VCaP (cell line): ENCODE data around the gene EML4.

Experiments
- H3K27ac ChIP-seq: fragments of 450-650 bp; 2 replicates; pipeline ENCODE4 v1.5.1; 2017
- TF ChIP-seq, protein P1 (sequence below): fragments of 450-650 bp; conservative IDR thresholded peaks from 2 replicates; pipeline ENCODE4 v1.5.1; 2017; ENCODE audit warnings: mild to moderate bottlenecking, moderate library complexity

EML4 gene

DNA sequence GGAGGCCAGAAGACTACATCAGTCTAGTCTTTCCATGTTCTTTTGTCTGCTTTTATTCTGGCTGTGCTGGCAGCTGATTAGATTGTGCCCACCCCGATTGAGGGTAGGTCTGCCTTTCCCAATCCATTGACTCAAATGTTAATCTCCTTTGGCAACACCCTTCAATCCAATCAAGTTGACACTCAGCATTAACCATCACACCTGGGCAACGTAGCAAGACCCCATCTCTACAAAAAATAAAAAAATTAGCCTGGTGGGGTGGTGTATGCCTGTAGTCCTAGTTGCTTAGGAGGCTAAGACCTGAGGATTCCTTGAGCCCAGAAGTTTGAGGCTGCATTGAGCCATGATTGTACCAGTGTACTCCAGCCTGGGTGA lies 33.5 kb downstream of the EML4 start:
- TF ChIP-seq, protein P1, sequence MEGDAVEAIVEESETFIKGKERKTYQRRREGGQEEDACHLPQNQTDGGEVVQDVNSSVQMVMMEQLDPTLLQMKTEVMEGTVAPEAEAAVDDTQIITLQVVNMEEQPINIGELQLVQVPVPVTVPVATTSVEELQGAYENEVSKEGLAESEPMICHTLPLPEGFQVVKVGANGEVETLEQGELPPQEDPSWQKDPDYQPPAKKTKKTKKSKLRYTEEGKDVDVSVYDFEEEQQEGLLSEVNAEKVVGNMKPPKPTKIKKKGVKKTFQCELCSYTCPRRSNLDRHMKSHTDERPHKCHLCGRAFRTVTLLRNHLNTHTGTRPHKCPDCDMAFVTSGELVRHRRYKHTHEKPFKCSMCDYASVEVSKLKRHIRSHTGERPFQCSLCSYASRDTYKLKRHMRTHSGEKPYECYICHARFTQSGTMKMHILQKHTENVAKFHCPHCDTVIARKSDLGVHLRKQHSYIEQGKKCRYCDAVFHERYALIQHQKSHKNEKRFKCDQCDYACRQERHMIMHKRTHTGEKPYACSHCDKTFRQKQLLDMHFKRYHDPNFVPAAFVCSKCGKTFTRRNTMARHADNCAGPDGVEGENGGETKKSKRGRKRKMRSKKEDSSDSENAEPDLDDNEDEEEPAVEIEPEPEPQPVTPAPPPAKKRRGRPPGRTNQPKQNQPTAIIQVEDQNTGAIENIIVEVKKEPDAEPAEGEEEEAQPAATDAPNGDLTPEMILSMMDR = no peak
- H3K27ac ChIP-seq = no peak overlapping the region

DNA sequence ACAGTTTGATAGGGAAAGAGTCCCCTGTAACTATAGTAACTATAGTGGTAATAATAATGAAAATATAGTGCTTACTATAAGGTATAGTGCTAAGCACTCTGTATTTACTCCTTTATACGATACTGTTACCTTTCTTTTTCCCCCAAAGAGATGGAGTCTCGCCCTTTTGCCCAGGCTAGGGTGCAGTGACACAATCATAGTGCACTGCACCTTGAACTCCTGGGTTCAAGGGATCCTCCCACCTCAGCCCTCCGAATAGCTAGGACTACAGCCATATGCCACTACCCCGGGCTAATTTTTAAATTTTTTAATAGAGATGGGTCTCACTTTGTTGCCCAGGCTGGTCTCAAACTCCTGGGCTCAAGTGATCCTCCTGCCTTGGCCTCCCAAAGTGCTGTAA lies 34.6 kb downstream of the EML4 start:
- no peak overlapping the region for H3K27ac ChIP-seq
- TF ChIP-seq, protein P1 = no peak

DNA sequence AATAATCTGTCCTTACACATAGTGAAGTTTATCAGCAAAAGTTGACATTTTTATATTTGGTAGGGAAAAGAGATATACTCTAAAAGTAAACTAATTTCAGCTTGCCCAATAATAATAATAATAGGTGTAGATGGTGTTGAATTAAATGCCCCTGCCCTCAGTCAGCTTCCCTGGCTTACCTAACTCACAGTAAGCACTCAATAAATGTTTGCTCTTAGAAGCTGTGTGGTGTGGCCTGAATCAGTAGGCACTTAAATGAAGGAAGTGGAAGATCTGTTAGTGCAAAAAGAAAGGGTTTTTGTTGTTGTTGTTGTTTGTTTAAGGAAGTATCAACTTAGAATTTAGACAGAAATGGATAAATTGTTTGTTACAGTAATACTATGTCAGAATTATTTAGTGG lies 36.2 kb downstream of the EML4 start:
- TF ChIP-seq, protein P1 = no peak
- H3K27ac ChIP-seq = no peak overlapping the region

- TF ChIP-seq, protein P1 = no peak
- H3K27ac ChIP-seq = no peak overlapping the region
Measured at GRCh38 chr2:42207826-42208225, 38.7 kb downstream of the EML4 start.

- TF ChIP-seq, protein P1 = no peak
- H3K27ac ChIP-seq = no peak overlapping the region
Measured at GRCh38 chr2:42210203-42210602, 41.0 kb downstream of the EML4 start.

- H3K27ac ChIP-seq = no peak overlapping the region
- TF ChIP-seq, protein P1 = no peak
Measured at GRCh38 chr2:42211291-42211690, 42.1 kb downstream of the EML4 start.

GRCh38 chr2:42214669-42215068 lies 45.5 kb downstream of the EML4 start:
- TF ChIP-seq, protein P1 = no peak
- H3K27ac ChIP-seq = no peak overlapping the region

DNA sequence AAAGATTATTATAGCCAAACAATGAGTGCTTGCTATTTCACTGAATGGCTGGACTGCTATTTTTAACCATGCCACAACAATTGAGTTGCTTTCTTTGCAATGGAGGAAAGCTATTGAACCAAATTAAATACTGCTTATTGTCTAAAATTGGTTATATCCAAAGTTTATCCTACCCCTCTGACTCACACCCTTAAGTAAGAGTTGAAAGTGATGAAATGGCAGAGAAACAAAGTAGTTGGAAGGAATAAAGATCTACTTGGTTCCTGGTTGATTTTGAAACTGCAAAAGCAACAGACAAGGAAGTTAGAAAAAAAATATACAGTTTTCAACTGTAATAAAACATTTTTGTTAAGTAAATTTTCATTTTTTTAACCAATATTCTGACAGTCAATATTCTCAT lies 47.5 kb downstream of the EML4 start:
- no peak overlapping the region for H3K27ac ChIP-seq
- TF ChIP-seq, protein P1 = no peak
